Activated CD4-positive, alpha-beta T cell treated with anti-CD3 and anti-CD28 coated beads, Interleukin-2, amount 10 ng/mL, durations not matched to agents 7 days and 5 days (primary cell): Measurements from ENCODE around the gene SERF2. TPM values are rescaled to one million over a fixed set of nuclear protein-coding genes. Genes with fewer than 3 reads are reported as not detected.
"Not testable (repeated sequence)": the region's sequence is repeated elsewhere in the genome, so short reads cannot be mapped to it uniquely, and the experiment has no call there.

Experiments used
- CTCF ChIA-PET: fragments of 350-600 bp; sonication (Branson Sonifier 250); formaldehyde crosslinking; loops from one replicate; lab custom pipeline; 2021; ENCODE audit warnings: antibody characterized with exemption; lab: Charles Lee
- POLR2A ChIA-PET: fragments of 350-600 bp; sonication (Branson Sonifier 250); formaldehyde crosslinking; loops from one replicate; lab custom pipeline; 2021; ENCODE audit warnings: antibody characterized with exemption; lab: Charles Lee
- DNase-seq: peaks from one replicate; pipeline ENCODE4 v3.0.0-alpha.2; 2020
- H3K27ac Mint-ChIP-seq: one replicate; pipeline ENCODE4 v1.8.0; 2021; ENCODE audit warnings: mild to moderate bottlenecking, moderate library complexity, mixed read lengths
- H3K27me3 Mint-ChIP-seq: one replicate; pipeline ENCODE4 v1.8.0; 2021; ENCODE audit warnings: mixed read lengths
- H3K36me3 Mint-ChIP-seq: one replicate; pipeline ENCODE4 v1.8.0; 2021; ENCODE audit warnings: low read depth, mixed read lengths
- H3K4me1 Mint-ChIP-seq: one replicate; pipeline ENCODE4 v1.8.0; 2021; ENCODE audit warnings: mixed read lengths
- H3K4me3 Mint-ChIP-seq: one replicate; pipeline ENCODE4 v1.8.0; 2021; ENCODE audit warnings: mild to moderate bottlenecking, moderate library complexity, mixed read lengths
- H3K9me3 Mint-ChIP-seq: one replicate; pipeline ENCODE4 v1.8.0; 2021; ENCODE audit warnings: mixed read lengths
- total RNA-seq, 2 experiments: library from RNA; stranded (reverse); gene quantifications; one replicate each; pipeline ENCODE4 v1.2.3, GENCODE V29; 2021

Gene SERF2
- total RNA-seq, 2 experiments from 2014 or later = 956 to 981 TPM

DNA sequence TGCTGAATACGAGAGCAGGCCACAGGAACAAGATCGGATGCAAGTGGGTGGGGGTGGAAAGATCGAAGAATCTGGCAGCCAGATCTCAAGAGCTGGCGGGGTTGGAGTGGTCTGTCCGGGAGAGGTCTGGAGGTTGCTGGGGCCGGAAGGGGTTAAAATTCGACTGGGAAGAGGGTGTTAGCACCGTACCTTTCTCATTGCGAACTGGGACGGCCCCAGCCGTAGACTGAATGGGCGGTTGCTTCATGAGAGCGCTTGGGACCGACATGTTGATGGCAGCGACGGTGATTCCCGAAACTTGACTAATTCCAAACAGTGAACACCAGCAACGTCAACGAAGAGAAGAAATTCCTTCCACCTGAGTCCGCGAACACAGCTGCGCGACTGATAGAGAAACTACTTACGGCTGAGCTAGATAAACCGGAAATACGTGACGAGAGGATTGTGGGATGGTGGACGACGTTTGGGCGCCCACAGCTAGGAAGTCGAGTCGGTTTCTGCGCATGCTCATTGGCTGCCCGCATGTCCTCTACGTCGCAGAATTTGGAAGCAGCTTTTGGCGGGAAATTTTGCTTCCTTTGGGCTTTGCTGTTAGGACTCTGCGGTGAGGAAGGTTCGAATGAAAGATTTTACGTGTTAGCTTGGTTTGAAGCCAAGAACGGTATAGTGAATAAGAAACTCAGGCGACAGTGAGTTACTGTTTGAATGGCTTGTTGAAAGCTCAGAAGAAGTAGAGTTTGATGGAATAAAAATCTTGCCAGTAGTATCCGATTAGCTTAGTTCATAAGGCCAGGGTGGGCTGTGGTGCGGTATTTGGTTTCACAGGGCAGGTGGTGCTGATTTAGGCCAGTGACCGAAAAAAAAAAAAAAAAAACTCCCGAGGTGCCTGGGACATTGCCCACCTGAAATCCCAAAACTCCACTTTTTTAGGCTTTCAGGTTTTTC lies 32.5 kb downstream of the SERF2 start, which contains the start of gene MFAP1:
Gene MFAP1 (minus strand): TSS at position 389 of the 945 bp plus-strand sequence. CDS start 121 bp downstream, at position 268.
- ChIA-PET CTCF (interaction anchor here (0.6 to 1.0 kb wide), 4 partner anchors 12 to 1769 kb away, joined by 3 to 6 read pairs (median 4); no protein-coding TSS in a partner anchor), POLR2A (interaction anchor here (0.5 to 1.1 kb wide), 6 partner anchors 13 to 485 kb away, joined by 3 to 6 read pairs (median 4); partner anchors contain the start of genes ELL3, HYPK and SERINC4)
- peak; percentile 95 for DNase-seq
- Mint-ChIP-seq H3K36me3 (peaks cover 36% of the 10 kb centered on the region), H3K4me3 (peak within 1 kb of the TSS; percentile 91), H3K9me3 (peaks cover 2% of the 10 kb centered on the region), H3K4me1 (peaks cover 55% of the 10 kb centered on the region), H3K27me3 (no peaks in the 10 kb centered on the region), H3K27ac (peak within 1 kb of the TSS; percentile 98)

DNA sequence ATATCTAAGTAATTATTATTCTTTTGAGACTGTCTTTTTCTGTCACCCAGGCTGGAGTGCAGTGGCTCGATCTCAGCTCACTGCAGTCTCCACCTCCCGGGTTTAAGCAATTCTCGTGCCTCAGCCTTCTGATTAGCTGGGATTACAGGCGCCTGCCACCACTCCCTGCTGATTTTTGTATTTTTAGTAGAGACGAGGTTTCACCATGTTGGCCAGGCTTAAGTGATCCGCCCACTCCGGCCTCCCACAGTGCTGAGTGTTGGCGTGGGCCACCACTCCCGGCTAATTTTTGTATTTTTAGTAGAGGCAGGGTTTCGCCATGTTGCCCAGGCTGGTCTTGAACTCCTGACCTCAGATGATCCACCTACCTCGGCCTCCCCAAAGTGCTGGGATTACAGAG lies 33.2 kb downstream of the SERF2 start:
- H3K9me3 Mint-ChIP-seq, H3K4me3 Mint-ChIP-seq, H3K27me3 Mint-ChIP-seq, DNase-seq: not testable (repeated sequence)
- Mint-ChIP-seq H3K36me3 (peaks cover 42% of the 10 kb centered on the region), H3K4me1 (peaks cover 60% of the 10 kb centered on the region), H3K27ac (peak overlapping the region; percentile 97)
- ChIA-PET POLR2A (interaction anchor here (0.5 to 1.1 kb wide), 3 partner anchors 12 to 49 kb away, joined by 3 to 6 read pairs (median 4); partner anchors contain the start of gene ELL3), CTCF (interaction anchor here (0.6 to 1.0 kb wide), 4 partner anchors 12 to 1768 kb away, joined by 3 to 6 read pairs (median 4); no protein-coding TSS in a partner anchor)

- Mint-ChIP-seq H3K4me1 (peaks cover 65% of the 10 kb centered on the region), H3K36me3 (peaks cover 47% of the 10 kb centered on the region), H3K27ac (peak overlapping the region; percentile 97), H3K9me3 (peaks cover 2% of the 10 kb centered on the region), H3K4me3 (peak overlapping the region; percentile 96), H3K27me3 (no peaks in the 10 kb centered on the region)
- ChIA-PET POLR2A (no interaction called here), CTCF (no interaction called here)
- no peak for DNase-seq
These were observed 33.9 kb downstream of the SERF2 start for GRCh38 chr15:43826029-43826507.

- H3K27me3 Mint-ChIP-seq = no peaks in the 10 kb centered on the region
- peak within 1 kb of the TSS; percentile 97 for H3K27ac Mint-ChIP-seq
- peak within 1 kb of the TSS; percentile 96 for H3K4me3 Mint-ChIP-seq
- H3K4me1 Mint-ChIP-seq = peaks cover 65% of the 10 kb centered on the region
- H3K9me3 Mint-ChIP-seq = peaks cover 2% of the 10 kb centered on the region
- peaks cover 46% of the 10 kb centered on the region for H3K36me3 Mint-ChIP-seq
- ChIA-PET CTCF (interaction anchor here (1.0 to 1.3 kb wide), 2 partner anchors 15 to 17 kb away, joined by 3 to 5 read pairs; no protein-coding TSS in a partner anchor), POLR2A (interaction anchor here (0.5 to 0.9 kb wide), 2 partner anchors 23 to 34 kb away, joined by 3 read pairs; no protein-coding TSS in a partner anchor)
- DNase-seq = peak; percentile 82
These were observed 34.6 kb downstream of the SERF2 start, which contains the start of gene WDR76 for GRCh38 chr15:43826508-43827341. TSS of gene WDR76 (plus strand) at chr15:43827002. CDS start at chr15:43827033, 31 bp downstream.

DNA sequence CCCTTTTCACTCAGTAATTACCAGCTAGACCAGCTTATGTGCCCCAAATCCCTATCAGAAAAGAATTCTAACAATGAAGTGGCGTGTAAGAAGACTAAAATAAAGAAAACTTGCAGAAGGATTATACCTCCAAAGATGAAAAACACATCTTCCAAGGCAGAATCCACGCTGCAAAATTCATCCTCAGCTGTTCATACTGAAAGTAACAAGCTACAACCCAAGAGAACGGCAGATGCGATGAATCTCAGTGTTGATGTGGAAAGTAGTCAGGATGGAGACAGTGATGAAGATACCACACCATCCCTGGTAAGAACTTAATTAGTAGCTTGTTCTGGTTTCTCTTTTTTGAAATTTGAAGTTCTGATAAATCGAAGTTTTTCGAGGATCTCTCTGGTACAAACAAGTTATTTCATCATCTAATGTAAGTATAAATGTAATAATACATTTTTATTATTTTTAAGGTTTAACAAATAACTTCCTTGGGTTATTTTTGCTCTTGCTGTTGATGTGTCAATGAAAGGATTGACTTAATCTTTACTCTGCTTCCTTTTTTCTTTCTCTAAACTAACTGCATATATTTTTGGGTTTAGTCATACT lies 36.0 kb downstream of the SERF2 start:
- CTCF ChIA-PET = interaction anchor here (1.3 to 1.4 kb wide), 2 partner anchors 9 to 13 kb away, joined by 3 to 5 read pairs; no protein-coding TSS in a partner anchor
- DNase-seq = peak; percentile 42
- peaks cover 52% of the 10 kb centered on the region for H3K36me3 Mint-ChIP-seq
- H3K4me3 Mint-ChIP-seq = peak overlapping the region; percentile 96
- no peaks in the 10 kb centered on the region for H3K27me3 Mint-ChIP-seq
- H3K27ac Mint-ChIP-seq = peak overlapping the region; percentile 97
- peaks cover 63% of the 10 kb centered on the region for H3K4me1 Mint-ChIP-seq
- peaks cover 2% of the 10 kb centered on the region for H3K9me3 Mint-ChIP-seq
- POLR2A ChIA-PET = interaction anchor here (0.6 to 0.9 kb wide), 3 partner anchors 21 to 35 kb away, joined by 3 to 4 read pairs (median 3); partner anchors contain the start of genes HYPK and SERINC4

DNA sequence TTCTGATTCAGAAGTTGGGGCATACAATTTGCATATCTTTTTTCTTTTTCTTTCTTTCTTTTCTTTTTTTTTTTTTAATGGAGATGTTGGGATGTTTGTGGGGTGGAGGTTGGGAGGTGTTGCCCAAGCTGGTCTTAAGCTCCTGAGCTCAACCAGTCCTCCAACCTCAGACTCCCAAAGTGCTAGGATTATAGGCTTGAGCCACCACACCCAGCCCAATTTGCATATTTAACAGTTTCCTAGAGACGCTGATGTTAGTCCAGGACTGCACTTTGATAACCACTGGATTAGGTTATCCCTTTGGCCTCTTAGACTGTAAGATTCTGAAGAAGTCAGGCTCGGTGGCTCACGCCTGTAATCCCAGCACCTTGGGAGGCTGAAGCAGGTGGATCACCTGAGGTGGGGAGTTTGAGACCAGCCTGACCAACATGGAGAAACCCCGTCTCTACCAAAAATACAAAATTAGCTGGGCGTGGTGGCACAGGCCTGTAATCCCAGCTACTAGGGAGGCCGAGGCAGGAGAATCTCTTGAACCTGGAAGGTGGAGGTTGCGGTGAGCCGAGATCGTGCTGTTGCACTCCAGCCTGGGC lies 37.9 kb downstream of the SERF2 start:
- H3K27me3 Mint-ChIP-seq, DNase-seq, POLR2A ChIA-PET, CTCF ChIA-PET, H3K9me3 Mint-ChIP-seq: not testable (repeated sequence)
- Mint-ChIP-seq H3K36me3 (peaks cover 52% of the 10 kb centered on the region), H3K4me3 (peak overlapping the region; percentile 96), H3K27ac (peak overlapping the region; percentile 15), H3K4me1 (peaks cover 58% of the 10 kb centered on the region)

DNA sequence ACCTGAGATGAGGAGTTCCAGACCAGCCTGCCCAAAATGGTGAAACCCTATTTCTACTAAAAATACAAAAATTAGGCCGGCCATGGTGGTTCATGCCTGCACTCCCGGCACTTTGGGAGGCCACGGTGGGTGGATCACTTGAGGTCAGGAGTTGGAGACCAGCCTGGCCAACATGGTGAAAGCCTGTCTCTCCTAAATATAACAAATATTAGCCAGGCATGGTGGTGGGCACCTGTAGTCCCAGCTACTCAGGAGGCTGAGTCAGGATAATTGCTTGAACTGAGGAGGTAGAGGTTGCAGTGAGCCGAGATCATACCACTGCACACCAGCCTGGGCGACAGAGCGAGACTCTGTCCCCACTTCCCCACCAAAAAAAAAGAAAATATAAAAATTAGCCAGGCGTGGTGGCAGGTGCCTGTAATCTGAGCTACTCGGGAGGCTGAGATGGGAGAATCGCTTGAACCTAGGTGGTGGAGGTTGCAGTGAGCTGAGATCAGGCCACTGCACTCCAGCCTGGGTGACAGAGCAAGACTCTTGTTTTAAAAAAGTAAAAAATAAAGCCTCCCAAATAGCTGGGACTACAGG lies 38.7 kb downstream of the SERF2 start:
- DNase-seq, H3K27ac Mint-ChIP-seq, POLR2A ChIA-PET, H3K27me3 Mint-ChIP-seq, H3K9me3 Mint-ChIP-seq: not testable (repeated sequence)
- Mint-ChIP-seq H3K4me3 (peak overlapping the region; percentile 40), H3K4me1 (peaks cover 60% of the 10 kb centered on the region), H3K36me3 (peaks cover 57% of the 10 kb centered on the region)
- CTCF ChIA-PET = interaction anchor here (0.7 to 1.5 kb wide), 3 partner anchors 21 to 1333 kb away, joined by 3 to 6 read pairs (median 3); no protein-coding TSS in a partner anchor

GRCh38 chr15:43831519-43832052 lies 39.5 kb downstream of the SERF2 start:
- Mint-ChIP-seq H3K36me3 (peaks cover 62% of the 10 kb centered on the region), H3K4me3 (peak overlapping the region; percentile 55), H3K4me1 (peaks cover 53% of the 10 kb centered on the region), H3K27ac (peak overlapping the region; percentile 83)
- POLR2A ChIA-PET, H3K27me3 Mint-ChIP-seq, DNase-seq, H3K9me3 Mint-ChIP-seq: not testable (repeated sequence)
- CTCF ChIA-PET = interaction anchor here (0.7 to 1.5 kb wide), 4 partner anchors 20 to 1332 kb away, joined by 3 to 6 read pairs (median 4); no protein-coding TSS in a partner anchor

- ChIA-PET CTCF (interaction anchor here (1.0 to 1.5 kb wide), 2 partner anchors 19 to 21 kb away, joined by 4 to 6 read pairs; no protein-coding TSS in a partner anchor), POLR2A (interaction anchor here (0.6 kb wide), 1 partner anchor 372 kb away, joined by 3 read pairs; no protein-coding TSS in a partner anchor)
- peak overlapping the region; percentile 83 for H3K27ac Mint-ChIP-seq
- H3K4me3 Mint-ChIP-seq = peak overlapping the region; percentile 55
- not testable (repeated sequence) for H3K27me3 Mint-ChIP-seq, DNase-seq, H3K9me3 Mint-ChIP-seq
- peaks cover 54% of the 10 kb centered on the region for H3K4me1 Mint-ChIP-seq
- H3K36me3 Mint-ChIP-seq = peaks cover 61% of the 10 kb centered on the region
These were observed 40.4 kb downstream of the SERF2 start for GRCh38 chr15:43832485-43832884.

- ChIA-PET POLR2A (no interaction called here), CTCF (interaction anchor here (0.6 to 0.7 kb wide), 3 partner anchors 24 to 1802 kb away, joined by 3 to 5 read pairs (median 4); no protein-coding TSS in a partner anchor)
- H3K9me3 Mint-ChIP-seq = no peaks in the 10 kb centered on the region
- H3K4me1 Mint-ChIP-seq = peaks cover 3% of the 10 kb centered on the region
- DNase-seq = no peak
- H3K27ac Mint-ChIP-seq = no peak overlapping the region
- no peak overlapping the region for H3K4me3 Mint-ChIP-seq
- no peaks in the 10 kb centered on the region for H3K27me3 Mint-ChIP-seq
- H3K36me3 Mint-ChIP-seq = peaks cover 42% of the 10 kb centered on the region
These were observed 53.3 kb downstream of the SERF2 start for GRCh38 chr15:43845421-43845820.
